ENCODE results near the gene GTF2IRD2. TPM values are rescaled to one million over a fixed set of nuclear protein-coding genes. Genes with fewer than 3 reads are reported as not detected.

GTF2IRD2 gene
- polyA plus RNA-seq, 12 donors = 8.9 to 24.6 (median 19.3) TPM; not detected in 1

Other genes starting within 250 kb of the GTF2IRD2 start
- 100 to 1,000 TPM in 10 of 12 donors, 10 to 100 TPM in 1, not detected in 1; 98.4 to 261 (median 170) TPM for gene GTF2I, start 193.9 kb downstream of the GTF2IRD2 start, polyA plus RNA-seq (ENCODE audit: insufficient read length in 12 of 12)
- 10 to 100 TPM in 1 of 12 donors, 1 to 10 TPM in 7, under 1 TPM in 2, not detected in 2; 0.81 to 11.4 (median 2.0) TPM for gene NCF1, start 77.6 kb downstream of the GTF2IRD2 start, polyA plus RNA-seq (ENCODE audit: insufficient read length in 12 of 12)
- 10 to 100 TPM in 6 of 12 donors, 1 to 10 TPM in 5, not detected in 1; 7.5 to 27.0 (median 12.9) TPM for gene CASTOR2, start 113.1 kb upstream of the GTF2IRD2 start, polyA plus RNA-seq (ENCODE audit: insufficient read length in 12 of 12)
- gene RCC1L, start 222.2 kb upstream of the GTF2IRD2 start, polyA plus RNA-seq (ENCODE audit: insufficient read length in 12 of 12) = 10 to 100 TPM in 11 of 12 donors, not detected in 1; 22.6 to 43.1 (median 33.0) TPM
- gene GTF2IRD2B, start 241.0 kb upstream of the GTF2IRD2 start, polyA plus RNA-seq (ENCODE audit: insufficient read length in 12 of 12) = 10 to 100 TPM in 11 of 12 donors, not detected in 1; 19.2 to 45.4 (median 25.7) TPM

All from muscle of arm (tissue), 12 donors.